LHCN-M2 (cell line): Measurements from ENCODE around the gene NUFIP1. TPM values are rescaled to one million over a fixed set of nuclear protein-coding genes. Genes with fewer than 3 reads are reported as not detected.
"Not testable (repeated sequence)": the region's sequence is repeated elsewhere in the genome, so short reads cannot be mapped to it uniquely, and the experiment has no call there.

Source experiments
- DNase-seq: peaks from one replicate; pipeline ENCODE4 v3.0.0-alpha.2; 2012; ENCODE audit warnings: low read depth
- total RNA-seq: library from RNA; depleted of rRNA; stranded (reverse); fragments of >200 nt; gene quantifications from 2 replicates; pipeline ENCODE4 v1.2.3, GENCODE V29; 2014

The NUFIP1 gene
- total RNA-seq, 1 experiment from 2014 or later = 4.1 TPM

DNA sequence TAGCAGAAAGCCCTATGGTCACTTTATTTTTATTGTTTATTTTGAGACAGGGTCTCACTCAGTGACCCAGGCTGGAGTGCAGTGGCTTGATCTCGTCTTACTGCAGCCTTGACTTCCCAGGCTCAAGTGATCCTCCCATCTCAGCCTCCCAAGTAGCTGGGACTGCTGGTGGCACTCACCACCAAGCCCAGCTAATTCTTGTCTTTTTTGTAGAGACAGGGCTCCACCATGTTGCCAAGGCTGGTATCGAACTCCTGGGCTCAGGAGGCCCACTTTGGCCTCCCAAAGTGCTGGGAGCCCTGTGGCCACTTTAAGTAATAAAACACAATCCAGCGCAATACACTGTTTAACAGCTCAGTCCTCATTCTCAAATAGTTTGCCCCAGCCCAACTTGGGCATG lies 69.3 kb downstream of the NUFIP1 start:
- peak; percentile 25 for DNase-seq

DNA sequence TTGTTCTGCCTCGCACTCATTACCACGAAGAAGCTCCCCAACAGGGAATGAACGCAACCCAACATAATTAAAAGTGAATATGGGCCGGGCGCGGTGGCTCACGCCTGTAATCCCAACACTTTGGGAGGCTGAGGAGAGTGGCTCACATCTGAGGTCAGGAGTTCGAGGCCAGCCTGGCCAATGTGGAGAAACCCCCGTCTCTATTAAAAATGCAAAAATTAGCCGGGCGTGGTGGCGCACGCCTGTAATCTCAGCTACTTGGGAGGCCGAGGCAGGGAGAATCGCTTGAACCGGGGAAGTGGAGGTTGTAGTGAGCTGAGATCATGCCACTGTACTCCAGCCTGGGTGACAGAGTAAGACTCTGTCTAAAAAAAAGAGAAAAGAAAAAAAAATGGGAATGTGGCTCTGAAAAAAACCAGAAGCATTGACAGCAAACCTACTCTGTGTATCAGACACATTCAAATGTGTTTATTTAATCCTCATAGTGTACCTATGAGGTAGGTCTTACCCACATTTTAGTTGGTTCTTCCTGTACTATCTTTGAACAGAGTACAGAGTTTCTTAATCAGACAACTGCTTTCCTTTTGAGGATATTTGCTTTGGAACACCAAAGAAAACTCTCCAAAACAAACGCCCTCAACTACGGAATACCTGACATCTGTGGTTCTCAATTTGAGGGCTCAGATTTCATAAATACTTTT lies 70.0 kb downstream of the NUFIP1 start:
- DNase-seq = no peak

DNA sequence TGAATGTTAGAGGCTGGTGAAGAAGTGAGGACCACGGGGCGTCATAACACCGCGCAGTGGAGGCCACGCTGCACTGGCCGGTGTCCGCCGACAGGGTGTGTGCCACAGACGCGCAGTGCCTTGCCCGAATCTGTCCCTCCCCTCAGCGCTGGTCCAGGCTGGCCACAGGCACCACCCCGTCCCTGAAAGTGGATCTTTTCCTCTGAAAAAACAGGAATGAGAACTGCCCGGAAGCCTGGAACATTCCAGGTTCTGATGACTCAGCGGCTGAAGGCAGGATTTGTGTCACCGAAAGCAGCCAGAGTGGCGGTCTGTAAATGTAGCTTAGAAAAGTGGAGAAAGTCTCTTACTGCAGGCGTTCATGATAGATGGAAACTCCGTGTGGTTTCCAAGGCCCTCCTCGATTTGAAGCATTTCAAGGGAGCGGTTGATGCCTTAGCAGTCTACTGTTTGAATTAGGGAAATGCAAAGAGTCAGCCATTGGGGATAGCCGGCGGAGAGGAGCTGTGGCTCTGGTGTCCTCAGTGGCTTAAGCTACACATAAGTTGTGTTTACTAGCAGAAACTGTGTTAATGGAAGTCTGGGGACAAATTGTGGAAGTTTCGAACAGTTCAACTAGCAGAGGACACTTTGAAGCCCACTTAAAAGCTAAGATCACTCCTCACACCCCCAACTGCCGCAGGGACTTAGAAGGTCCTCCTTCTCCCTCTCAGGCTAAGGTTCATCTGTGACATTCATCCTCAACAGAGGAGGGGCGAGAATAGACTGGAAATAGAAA lies 70.8 kb downstream of the NUFIP1 start:
- peak; percentile 98 for DNase-seq

DNA sequence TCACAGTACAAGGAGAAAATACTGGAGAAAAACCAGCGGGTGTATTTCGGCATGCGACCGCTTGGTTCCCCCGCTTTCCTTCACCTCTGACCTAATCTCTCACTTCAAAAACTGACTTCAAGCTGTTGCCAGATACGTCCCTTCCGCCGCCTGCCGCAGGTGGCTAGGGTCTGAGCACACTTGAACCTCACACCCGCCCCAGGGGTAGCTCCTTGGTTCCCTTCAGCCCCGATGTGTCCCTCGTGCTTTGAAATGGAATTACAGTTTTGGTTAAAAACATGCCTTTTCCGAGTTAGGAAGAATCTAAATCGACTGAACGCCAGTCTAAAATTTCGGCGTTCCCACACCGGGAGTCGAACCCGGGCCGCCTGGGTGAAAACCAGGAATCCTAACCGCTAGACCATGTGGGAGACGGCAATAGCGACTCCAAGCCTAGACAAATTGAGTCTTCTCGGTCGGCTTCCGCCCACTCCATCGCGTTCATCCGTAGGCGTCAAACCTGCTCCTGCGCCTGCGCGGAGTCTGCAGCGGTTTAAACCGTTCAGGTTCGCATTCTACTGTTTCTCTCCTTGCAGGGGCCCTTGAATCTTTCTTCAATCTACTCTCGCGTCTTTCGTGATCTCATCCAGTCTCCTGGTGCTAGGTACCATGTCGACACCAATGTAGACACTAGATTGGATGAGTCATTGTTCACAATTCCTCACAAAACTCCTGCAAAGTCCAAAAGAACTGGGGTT lies 71.5 kb downstream of the NUFIP1 start:
- DNase-seq = peak; percentile 99

DNA sequence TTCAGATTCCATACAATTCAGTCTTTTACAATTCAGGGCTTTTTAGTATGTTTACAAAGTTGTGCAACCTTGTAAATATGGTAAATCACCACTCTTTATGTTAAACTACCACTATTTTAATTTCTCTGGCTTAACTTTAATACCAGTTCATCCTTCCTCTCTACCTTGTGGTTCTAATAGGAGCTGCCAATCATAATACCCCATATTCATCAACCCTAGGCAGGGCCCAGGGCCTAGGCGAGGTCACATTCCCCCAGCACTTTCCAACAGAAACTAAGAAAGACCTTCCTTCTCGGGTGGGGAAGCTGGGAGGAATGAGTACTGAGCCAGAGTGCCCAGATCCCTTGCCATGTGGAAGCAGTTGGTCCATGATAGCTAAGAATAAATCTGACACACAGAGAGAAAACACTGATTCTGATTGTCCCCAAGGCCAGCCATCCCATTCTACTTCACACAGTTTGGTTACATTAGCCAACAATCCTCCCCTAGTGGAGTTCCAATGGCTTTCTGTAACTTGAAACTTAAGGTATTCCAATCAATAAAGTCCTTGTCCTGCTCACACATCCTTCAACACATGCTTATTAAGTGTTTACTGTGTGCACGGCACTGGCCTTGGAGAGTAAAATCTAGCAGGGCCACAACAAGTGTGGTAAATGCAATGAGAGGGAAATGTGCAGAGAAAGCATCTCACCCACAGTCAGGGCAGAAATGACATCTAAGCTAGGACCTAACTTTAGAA lies 76.8 kb downstream of the NUFIP1 start:
- DNase-seq = no peak

DNA sequence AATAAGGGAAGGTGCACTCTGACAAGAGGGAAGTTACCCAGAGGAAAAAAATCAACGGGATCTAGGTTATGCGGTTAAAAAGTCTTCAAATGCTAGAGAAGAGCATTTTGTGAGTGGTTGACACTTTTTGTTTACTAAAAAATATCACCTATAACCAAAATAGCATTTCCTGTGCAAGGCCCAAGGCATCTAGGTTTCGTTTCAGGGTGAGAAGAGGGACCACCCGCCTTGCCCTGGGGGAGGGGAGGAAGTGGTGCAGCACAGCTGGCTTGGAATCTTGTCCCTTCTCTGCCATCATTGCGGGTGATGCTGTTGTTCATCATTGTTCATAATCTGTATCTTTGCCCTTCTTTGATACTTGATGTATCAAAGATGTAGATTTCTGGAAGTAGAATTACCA lies 80.6 kb downstream of the NUFIP1 start:
- DNase-seq = no peak

DNA sequence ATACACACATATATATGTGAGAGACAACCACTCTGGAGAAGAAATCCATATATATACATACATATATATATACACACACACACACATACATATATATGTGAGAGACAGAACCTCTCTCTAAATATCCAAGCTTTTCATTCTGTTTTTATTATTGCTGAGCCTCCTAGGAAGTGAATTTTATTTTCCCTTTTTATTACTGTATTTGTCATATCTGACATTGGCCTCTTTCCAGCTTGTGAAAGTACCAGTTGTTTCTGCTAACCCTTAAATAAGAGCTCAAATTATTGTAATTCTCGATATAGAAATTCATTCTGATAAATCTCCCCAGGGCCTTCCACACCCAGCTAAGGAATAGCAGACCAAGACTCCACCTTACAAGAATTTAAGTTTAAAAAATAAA lies 81.0 kb downstream of the NUFIP1 start:
- peak; percentile 63 for DNase-seq

DNA sequence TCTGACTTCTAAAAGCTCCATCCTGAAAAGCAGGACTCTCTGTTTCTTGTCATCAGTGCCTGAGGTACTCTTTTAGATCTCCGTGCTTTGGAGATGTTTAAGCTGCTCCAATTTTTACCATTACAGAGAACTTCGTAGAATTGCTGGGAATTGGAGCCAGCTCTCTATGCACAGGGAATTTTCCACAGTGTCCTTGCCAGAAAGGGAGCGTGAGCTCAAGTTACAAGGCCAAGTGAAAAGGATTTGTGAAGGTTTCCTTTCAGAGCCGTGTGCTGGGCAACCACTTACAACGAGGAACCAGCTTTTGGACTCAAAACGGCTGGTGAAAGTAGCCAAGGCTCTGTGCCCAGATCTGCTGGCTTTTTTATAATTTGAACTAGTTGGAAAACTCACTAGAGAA lies 82.6 kb downstream of the NUFIP1 start:
- peak; percentile 26 for DNase-seq

DNA sequence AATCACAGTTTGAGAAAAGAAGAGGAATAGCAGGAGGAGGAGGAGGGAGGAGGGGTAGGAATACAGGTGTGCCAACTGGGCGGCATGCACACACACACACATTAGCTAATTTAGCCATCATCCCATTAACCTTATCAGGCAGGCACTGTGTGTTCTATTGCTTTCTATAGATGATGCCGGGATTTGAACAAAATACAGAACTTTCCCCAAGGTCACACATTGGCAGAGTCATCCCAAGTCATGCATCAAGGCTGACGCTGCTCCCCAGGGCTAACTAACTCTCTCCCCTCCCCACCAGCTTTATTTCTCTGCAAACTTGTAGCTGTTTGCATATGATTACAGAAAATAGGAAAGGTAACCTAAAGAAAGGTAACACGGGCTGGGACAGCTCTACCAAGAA lies 83.0 kb downstream of the NUFIP1 start:
- no peak for DNase-seq

DNA sequence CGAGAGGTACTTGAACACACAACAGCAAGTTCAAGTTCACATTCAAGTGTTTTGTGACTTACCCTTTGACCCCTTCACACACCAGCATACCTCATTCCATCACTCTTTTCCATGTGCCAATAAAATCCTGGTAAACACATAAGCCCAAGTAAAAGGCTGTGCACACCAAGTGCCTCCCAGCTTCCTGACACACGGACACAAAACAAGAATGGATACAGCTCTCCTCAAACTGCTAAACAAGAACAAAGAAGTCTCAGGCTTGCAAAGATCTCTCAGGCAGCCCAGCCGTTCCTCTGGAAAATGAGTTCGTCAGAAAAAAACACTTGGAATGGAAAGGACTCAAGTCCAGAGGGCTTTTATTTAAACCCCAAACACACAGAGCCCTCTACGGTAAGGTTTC lies 83.7 kb downstream of the NUFIP1 start:
- DNase-seq = no peak

DNA sequence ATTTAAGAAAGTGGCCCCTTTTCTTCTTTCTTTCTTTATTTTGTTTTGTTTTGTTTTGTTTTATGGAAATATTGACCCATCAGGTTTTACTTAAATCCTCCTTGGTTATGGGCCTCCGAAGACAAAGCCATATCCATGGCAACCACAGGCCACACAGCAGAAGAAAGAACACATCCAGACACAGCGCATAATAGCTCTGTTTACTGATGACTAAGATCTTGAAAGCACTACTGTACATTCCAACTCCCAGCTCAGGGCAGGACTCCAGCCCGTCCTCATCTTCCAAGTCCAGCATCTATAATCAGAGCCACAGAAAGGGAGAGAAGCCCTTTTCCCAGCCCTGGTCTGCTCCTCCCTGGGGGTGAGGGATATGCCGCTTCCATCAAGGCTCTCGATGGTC lies 84.3 kb downstream of the NUFIP1 start:
- peak; percentile 95 for DNase-seq

DNA sequence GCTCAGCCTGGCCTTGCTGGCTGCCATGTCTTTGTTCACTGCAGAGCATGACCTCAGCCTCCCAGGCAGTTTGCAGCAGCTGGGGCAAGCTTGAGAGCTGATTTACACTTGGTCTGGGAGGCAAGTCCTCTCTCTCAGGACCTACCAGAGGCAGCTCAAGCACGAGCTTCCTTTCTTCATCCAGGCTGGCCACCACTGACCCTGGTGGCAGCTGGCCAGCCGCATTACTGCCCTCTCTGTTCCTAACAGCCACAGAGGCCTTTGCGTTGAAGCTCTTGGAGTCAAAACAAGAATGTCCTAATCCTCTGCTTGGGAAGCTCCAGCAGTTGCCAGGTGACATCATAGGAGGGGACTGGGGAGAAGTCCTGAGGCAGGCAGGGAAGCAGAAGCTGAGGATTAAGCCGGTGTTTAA lies 85.7 kb downstream of the NUFIP1 start:
- DNase-seq = peak; percentile 91

DNA sequence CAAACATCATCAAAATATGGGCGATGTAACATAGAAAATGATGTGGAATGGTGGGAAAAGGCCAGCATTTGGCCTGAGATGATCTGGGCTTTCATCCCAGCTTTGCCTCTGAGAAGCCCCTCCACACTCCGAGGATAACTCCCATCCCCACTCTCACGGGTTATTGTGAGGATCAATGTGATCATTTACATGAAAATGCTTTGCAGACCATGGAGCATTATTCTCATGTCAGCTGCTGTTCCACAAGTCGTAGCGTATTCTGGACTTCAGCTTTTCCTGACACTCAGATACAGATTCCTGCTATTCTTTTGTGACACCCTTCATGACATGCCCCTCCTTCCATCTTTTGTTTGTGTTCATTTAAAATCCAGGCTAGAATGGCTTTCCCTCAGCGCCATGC lies 86.5 kb downstream of the NUFIP1 start:
- no peak for DNase-seq

DNA sequence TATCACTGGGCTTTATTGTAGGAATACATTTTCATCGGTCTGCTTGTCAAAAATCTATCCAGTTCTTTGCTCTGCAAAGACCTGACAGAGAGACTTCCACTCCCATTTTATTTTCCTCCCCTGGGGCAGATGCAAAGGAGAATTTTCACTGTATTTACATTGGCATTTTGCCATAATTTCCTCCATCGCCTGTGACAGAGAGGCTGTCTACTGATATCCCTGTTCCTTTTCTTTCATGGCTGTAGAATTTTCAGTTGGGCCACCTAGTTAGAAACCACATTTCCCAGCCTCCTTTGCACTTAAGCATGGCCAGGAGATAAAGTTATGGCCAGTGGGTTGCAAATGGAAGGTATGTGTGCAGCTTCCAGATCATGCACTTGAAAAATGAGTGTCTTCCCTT lies 89.3 kb downstream of the NUFIP1 start:
- no peak for DNase-seq

DNA sequence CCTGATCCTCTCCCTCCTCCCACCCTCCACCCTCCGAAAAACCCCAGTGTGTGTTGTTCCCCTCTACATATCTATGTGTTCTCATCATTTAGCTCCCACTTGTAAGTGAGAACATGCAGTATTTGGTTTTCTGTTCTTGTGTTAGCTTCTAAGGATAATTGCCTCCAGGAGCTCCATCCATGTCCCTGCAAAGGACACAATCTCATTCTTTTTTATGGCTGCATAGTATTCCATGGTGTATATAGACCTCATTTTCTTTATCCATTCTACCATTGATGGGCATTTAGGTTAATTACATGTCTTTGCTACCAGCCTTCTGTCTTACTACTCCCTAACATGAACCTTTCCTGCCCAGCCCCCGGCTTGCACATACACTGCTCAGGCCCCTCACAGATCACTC lies 91.0 kb downstream of the NUFIP1 start:
- not testable (repeated sequence) for DNase-seq

DNA sequence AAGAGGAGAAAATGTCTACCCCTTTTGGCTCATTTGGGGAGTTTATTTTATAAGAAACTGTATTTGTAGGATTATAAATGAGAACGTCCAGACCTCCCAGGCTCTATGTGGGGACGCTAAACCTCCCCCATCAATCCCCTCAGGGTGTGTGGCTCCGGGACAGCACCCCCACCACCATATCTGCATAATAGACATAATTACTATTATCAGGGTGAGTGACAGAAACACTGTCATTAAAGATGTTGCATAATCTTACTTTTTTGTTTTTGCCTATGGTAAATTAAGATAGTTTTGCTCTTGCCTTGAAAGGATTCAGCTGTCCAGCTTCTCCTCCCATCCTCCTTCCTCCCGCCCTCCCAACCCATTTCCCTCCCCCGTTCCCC lies 93.3 kb downstream of the NUFIP1 start:
- DNase-seq = no peak

DNA sequence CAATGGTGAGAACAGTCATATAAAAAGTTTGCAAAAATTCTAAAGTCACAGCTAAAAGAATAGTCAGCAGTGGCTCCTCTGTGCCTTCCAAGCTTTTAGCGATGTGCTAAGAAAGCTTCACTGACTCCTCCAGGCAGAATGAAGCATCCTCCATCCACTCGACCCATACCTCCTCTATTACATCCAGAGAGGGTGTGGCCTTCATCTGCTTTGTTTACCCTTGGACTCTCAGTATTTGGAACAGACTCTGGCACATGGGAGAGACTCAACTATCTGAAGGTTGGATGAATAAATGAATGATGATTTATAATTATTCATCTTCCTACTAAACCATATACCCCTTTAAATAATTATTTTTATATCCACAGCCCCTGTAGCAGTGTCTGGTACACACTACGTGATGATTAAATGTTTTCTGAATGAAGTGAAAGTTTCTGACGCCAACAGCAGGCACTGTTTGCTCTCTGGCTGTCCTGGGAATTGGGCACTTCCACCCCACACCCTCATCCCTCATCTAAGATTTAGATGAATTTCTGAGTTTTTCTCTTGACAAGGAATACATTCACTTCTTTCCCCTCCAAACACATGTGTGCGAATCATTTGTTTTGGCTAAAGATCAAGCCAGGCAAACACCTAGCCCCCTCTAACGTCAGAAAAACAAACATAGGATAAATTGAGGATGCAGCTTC lies 93.9 kb downstream of the NUFIP1 start:
- DNase-seq = no peak

DNA sequence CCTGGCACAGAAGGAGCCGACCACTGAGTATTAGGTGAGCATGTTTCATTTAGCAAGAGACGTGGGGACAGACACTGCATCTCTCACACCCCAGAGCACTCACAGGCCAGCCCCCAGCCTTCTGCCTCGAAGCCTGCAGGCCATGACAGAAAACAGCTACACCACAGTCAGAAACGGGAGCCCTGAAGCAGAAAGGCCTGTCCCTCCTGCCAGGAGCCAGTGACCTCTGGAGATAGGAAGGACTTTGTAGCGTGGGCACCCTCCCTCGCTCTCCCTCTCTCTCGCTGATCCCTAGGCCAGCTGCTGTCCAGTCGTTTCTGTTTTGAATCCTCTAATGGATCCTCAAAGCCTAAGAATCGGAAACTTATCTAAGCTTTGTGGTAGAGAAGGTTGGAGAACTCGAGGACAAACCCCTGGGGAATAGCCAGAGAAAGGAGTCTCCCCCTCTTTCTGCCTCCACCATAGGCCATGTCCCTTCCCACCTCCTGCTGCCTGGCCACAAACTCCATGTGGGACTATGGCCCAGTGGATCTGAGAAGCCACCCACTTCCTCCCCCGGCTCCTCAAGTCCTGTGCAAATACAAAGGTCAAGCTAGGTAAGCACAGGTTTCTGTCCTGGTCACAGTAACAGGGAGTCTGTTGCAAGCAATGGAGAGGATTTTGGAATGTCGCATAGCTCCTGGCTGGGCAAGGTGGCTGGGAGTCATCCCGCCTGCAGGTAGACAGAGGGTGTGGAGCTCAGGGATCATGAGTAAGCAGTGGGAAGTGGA lies 95.1 kb downstream of the NUFIP1 start:
- no peak for DNase-seq
